HepG2 (cell line): ENCODE data around the gene SLC2A10. TPM values are rescaled to one million over a fixed set of nuclear protein-coding genes. Genes with fewer than 3 reads are reported as not detected.

ENCODE experiments used
- ARNTL ChIP-seq: sonication (generic); formaldehyde crosslinking; IDR thresholded peaks from 2 replicates; pipeline ENCODE4 v1.4.0; 2020; ENCODE audit warnings: mild to moderate bottlenecking, missing genetic modification reagents
- ATAD3A ChIP-seq: sonication (generic); formaldehyde crosslinking; IDR thresholded peaks from 2 replicates; pipeline ENCODE4 v1.4.0; 2020; ENCODE audit warnings: missing genetic modification reagents
- ATF1 ChIP-seq: IDR thresholded peaks from 2 replicates; pipeline ENCODE4 v1.6.1; 2016; ENCODE audit warnings: mild to moderate bottlenecking, control low read depth
- CREM ChIP-seq, 2 experiments: sonication (generic) in 1 of 2; formaldehyde crosslinking in 1 of 2; IDR thresholded peaks; 2 replicates each; pipeline versions ENCODE4 v1.4.0 to v1.6.1; 2016 to 2020; ENCODE audit warnings: antibody characterized with exemption in 1 of 2, mild to moderate bottlenecking in 1 of 2, missing genetic modification reagents in 1 of 2
- DNMT1 ChIP-seq: sonication (generic); formaldehyde crosslinking; IDR thresholded peaks from 2 replicates; pipeline ENCODE4 v1.5.1; 2020; ENCODE audit warnings: mild to moderate bottlenecking, missing genetic modification reagents
- ERF ChIP-seq: IDR thresholded peaks from 2 replicates; pipeline ENCODE4 v1.6.1; 2018; ENCODE audit warnings: missing biosample characterization, missing genetic modification reagents
- HOXA5 ChIP-seq: sonication (generic); formaldehyde crosslinking; IDR thresholded peaks from 2 replicates; pipeline ENCODE4 v1.4.0; 2020; ENCODE audit warnings: missing genetic modification reagents
- HOXA9 ChIP-seq: sonication (generic); formaldehyde crosslinking; IDR thresholded peaks from 2 replicates; pipeline ENCODE4 v1.8.1; 2022; ENCODE audit warnings: missing genetic modification reagents, mild to moderate bottlenecking, moderate library complexity, borderline replicate concordance
- ISL2 ChIP-seq: sonication (generic); formaldehyde crosslinking; IDR thresholded peaks from 2 replicates; pipeline ENCODE4 v1.5.0; 2020; ENCODE audit warnings: missing genetic modification reagents
- KMT2B ChIP-seq: IDR thresholded peaks from 2 replicates; pipeline ENCODE4 v1.6.1; 2016; ENCODE audit warnings: missing genetic modification reagents, missing compliant biosample characterization
- MAFG ChIP-seq: sonication (generic); formaldehyde crosslinking; IDR thresholded peaks from 2 replicates; pipeline ENCODE4 v1.5.1; 2020; ENCODE audit warnings: mild to moderate bottlenecking, missing genetic modification reagents
- NFKBIZ ChIP-seq: IDR thresholded peaks from 2 replicates; pipeline ENCODE4 v1.6.1; 2018; ENCODE audit warnings: missing genetic modification reagents, missing compliant biosample characterization
- NR2F2 ChIP-seq: IDR thresholded peaks from 2 replicates; pipeline ENCODE4 v1.6.1; 2012; ENCODE audit warnings: low read depth, inconsistent platforms, borderline replicate concordance
- PAWR ChIP-seq: sonication (generic); formaldehyde crosslinking; IDR thresholded peaks from 2 replicates; pipeline ENCODE4 v1.4.0; 2020; ENCODE audit warnings: missing genetic modification reagents, mild to moderate bottlenecking, borderline replicate concordance
- POLR2G ChIP-seq: fragments of 200-400 bp; formaldehyde crosslinking; IDR thresholded peaks from 2 replicates; pipeline ENCODE4 v1.6.1; 2018; ENCODE audit warnings: mild to moderate bottlenecking, low read depth, low read length, moderate library complexity
- SALL1 ChIP-seq: sonication (generic); formaldehyde crosslinking; IDR thresholded peaks from 2 replicates; pipeline ENCODE4 v1.8.0; 2022; ENCODE audit warnings: mild to moderate bottlenecking, missing genetic modification reagents
- TGIF2 ChIP-seq: IDR thresholded peaks from 2 replicates; pipeline ENCODE4 v1.6.1; 2016; ENCODE audit warnings: control low read depth, missing compliant biosample characterization
- TOE1 ChIP-seq: sonication (generic); formaldehyde crosslinking; IDR thresholded peaks from 2 replicates; pipeline ENCODE4 v1.4.0; 2020; ENCODE audit warnings: mild to moderate bottlenecking, missing genetic modification reagents
- ZBTB20 ChIP-seq: sonication (generic); formaldehyde crosslinking; IDR thresholded peaks from 2 replicates; pipeline ENCODE4 v1.8.1; 2023; ENCODE audit warnings: missing genetic modification reagents, low read depth, mild to moderate bottlenecking, borderline replicate concordance
- ZNF768 ChIP-seq: sonication (generic); formaldehyde crosslinking; IDR thresholded peaks from 2 replicates; pipeline ENCODE4 v1.4.0; 2020; ENCODE audit warnings: missing genetic modification reagents
- ZNF879 ChIP-seq: sonication (generic); formaldehyde crosslinking; IDR thresholded peaks from 2 replicates; pipeline ENCODE4 v1.8.1; 2023; ENCODE audit warnings: missing genetic modification reagents
- polyA plus RNA-seq, 8 experiments: library from polyadenylated mRNA; depleted of rRNA in 3 of 8; stranded (reverse) in 7 of 8; unstranded in 1 of 8; fragments of >200 nt; fragmentation: Illumina TruSeq in 4 of 8; extraction: Trizol in 4 of 8; gene quantifications; 2 replicates each; pipeline versions ENCODE4 v1.2.1 to v1.2.3, GENCODE V29; 2011 to 2016; ENCODE audit warnings: low read depth in 4 of 8, missing spikeins in 1 of 8, mixed read lengths in 1 of 8; ENCODE audit not compliant: insufficient read depth in 1 of 8
- total RNA-seq, 5 experiments: library from RNA; depleted of rRNA; stranded (reverse); fragments of >200 nt; fragmentation: Illumina TruSeq; extraction: Trizol; gene quantifications; 2 replicates each; pipeline ENCODE4 v1.2.3, GENCODE V29; 2016; ENCODE audit warnings: low read depth in 1 of 5
- TF ChIP-seq, protein P1 (sequence below): sonication (generic); formaldehyde crosslinking; IDR thresholded peaks from 2 replicates; pipeline ENCODE4 v1.5.1; 2020; ENCODE audit warnings: mild to moderate bottlenecking, missing genetic modification reagents, borderline replicate concordance
- TF ChIP-seq, protein P2 (sequence below): sonication (generic); formaldehyde crosslinking; IDR thresholded peaks from 2 replicates; pipeline ENCODE4 v1.4.0; 2020; ENCODE audit warnings: missing genetic modification reagents, mild to moderate bottlenecking, borderline replicate concordance
- TF ChIP-seq, protein P3 (sequence below): sonication (generic); formaldehyde crosslinking; IDR thresholded peaks from 2 replicates; pipeline ENCODE4 v1.8.1; 2023; ENCODE audit warnings: missing genetic modification reagents, mild to moderate bottlenecking, borderline replicate concordance
- TF ChIP-seq, protein P4 (sequence below): sonication (generic); formaldehyde crosslinking; IDR thresholded peaks from 2 replicates; pipeline ENCODE4 v1.4.0; 2020; ENCODE audit warnings: low read depth, mild to moderate bottlenecking, missing genetic modification reagents

The SLC2A10 gene
- total and polyA plus RNA-seq, 2 of the 13 experiments (the other 11 are each of a cell fraction or from before 2014, with no cell fraction given): 16.0 to 18.4 TPM

DNA sequence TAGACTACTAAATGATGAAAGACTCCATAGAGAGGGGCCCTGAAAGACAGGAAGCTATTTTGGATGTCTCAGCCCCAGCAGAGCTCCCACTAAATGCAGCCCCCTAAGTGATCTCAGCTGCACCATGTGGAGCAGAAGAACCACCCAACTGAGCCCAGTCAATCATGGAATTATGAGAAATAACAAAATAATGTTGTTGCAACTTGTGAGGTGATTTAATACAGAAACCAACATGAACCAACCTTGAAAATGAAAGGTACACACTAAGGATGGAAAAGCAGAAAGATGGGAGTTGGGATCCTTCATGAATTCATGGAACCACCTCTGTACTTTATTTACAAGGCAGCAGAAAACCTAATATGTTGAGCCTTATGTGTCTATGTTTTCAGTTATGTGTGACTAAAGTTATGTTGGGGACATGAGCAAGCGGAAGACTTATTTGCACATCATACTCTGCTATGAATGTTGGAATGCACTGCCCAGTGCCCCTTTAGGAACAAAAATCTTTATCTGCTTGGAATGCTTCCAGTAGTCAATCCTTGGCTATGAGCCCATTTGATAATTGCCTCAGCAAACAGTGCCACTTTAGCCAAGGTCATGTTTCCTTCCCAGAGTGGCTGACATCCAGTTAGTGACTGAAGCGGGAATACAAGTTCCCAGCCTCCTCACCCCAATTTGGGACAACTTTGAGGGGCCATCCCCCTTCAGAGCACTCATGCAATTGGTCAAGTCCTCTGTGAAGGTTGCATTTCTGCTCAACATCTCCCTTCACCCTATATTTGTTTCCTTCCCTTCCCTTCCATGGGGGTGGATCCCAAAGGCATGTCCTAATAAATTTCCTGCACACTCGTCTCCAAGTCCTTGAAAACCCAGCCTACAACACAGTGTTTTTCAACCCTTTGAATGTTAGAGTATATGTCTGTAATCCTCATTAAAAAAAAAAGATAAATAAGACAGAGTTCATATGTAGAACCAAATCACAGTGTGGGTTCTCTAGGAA lies 38.6 kb upstream of the SLC2A10 start (continued):
- TF ChIP-seq NR2F2: peak; percentile 91
- peak; percentile 93 for TF ChIP-seq HOXA5
- TF ChIP-seq ZBTB20 (CRISPR knock-in tag): peak; percentile 77; the same call in 1 of the 2 replicates
- TF ChIP-seq PAWR (CRISPR knock-in tag): no peak
- TF ChIP-seq ATAD3A: no peak
- TF ChIP-seq TGIF2 (CRISPR knock-in tag): no peak
- TF ChIP-seq, protein P1, sequence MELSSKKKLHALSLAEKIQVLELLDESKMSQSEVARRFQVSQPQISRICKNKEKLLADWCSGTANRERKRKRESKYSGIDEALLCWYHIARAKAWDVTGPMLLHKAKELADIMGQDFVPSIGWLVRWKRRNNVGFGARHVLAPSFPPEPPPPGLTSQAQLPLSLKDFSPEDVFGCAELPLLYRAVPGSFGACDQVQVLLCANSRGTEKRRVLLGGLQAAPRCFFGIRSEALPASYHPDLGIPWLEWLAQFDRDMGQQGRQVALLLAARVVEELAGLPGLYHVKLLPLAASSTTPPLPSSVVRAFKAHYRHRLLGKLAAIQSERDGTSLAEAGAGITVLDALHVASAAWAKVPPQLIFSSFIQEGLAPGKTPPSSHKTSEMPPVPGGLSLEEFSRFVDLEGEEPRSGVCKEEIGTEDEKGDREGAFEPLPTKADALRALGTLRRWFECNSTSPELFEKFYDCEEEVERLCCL: 0 out of 2 replicates have a peak, but pooled peaks have one; percentile 45
- no peak for TF ChIP-seq MAFG (CRISPR knock-in tag)
- TF ChIP-seq, protein P2, sequence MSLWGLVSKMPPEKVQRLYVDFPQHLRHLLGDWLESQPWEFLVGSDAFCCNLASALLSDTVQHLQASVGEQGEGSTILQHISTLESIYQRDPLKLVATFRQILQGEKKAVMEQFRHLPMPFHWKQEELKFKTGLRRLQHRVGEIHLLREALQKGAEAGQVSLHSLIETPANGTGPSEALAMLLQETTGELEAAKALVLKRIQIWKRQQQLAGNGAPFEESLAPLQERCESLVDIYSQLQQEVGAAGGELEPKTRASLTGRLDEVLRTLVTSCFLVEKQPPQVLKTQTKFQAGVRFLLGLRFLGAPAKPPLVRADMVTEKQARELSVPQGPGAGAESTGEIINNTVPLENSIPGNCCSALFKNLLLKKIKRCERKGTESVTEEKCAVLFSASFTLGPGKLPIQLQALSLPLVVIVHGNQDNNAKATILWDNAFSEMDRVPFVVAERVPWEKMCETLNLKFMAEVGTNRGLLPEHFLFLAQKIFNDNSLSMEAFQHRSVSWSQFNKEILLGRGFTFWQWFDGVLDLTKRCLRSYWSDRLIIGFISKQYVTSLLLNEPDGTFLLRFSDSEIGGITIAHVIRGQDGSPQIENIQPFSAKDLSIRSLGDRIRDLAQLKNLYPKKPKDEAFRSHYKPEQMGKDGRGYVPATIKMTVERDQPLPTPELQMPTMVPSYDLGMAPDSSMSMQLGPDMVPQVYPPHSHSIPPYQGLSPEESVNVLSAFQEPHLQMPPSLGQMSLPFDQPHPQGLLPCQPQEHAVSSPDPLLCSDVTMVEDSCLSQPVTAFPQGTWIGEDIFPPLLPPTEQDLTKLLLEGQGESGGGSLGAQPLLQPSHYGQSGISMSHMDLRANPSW (CRISPR knock-in tag): 0 out of 2 replicates have a peak, but pooled peaks have one; percentile 96
- peak; percentile 89 for TF ChIP-seq ERF (CRISPR knock-in tag)
- TF ChIP-seq DNMT1 (CRISPR knock-in tag): no peak
- TF ChIP-seq ATF1 (CRISPR knock-in tag): peak; percentile 68
- TF ChIP-seq TOE1 (CRISPR knock-in tag): no peak
- TF ChIP-seq SALL1 (CRISPR knock-in tag): peak; percentile 99
- peak; percentile 89 for TF ChIP-seq CREM (IDR thresholded peaks at IDR 0.05)
- TF ChIP-seq CREM (CRISPR knock-in tag; IDR thresholded peaks at IDR 0.05): no peak
- peak; percentile 62; the same call in 1 of the 2 replicates for TF ChIP-seq ARNTL
- TF ChIP-seq ZNF879 (CRISPR knock-in tag): no peak
- no peak; the same call in 1 of the 2 replicates for TF ChIP-seq KMT2B
- no peak for TF ChIP-seq ZNF768 (CRISPR knock-in tag)
- TF ChIP-seq NFKBIZ: peak; percentile 99
- no peak; the same call in 1 of the 2 replicates for TF ChIP-seq POLR2G
- TF ChIP-seq HOXA9: no peak
- TF ChIP-seq, protein P3, sequence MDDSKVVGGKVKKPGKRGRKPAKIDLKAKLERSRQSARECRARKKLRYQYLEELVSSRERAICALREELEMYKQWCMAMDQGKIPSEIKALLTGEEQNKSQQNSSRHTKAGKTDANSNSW (CRISPR knock-in tag): no peak
- peak; percentile 99 for TF ChIP-seq ISL2
- TF ChIP-seq, protein P4, sequence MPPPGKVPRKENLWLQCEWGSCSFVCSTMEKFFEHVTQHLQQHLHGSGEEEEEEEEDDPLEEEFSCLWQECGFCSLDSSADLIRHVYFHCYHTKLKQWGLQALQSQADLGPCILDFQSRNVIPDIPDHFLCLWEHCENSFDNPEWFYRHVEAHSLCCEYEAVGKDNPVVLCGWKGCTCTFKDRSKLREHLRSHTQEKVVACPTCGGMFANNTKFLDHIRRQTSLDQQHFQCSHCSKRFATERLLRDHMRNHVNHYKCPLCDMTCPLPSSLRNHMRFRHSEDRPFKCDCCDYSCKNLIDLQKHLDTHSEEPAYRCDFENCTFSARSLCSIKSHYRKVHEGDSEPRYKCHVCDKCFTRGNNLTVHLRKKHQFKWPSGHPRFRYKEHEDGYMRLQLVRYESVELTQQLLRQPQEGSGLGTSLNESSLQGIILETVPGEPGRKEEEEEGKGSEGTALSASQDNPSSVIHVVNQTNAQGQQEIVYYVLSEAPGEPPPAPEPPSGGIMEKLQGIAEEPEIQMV (CRISPR knock-in tag): no peak; the same call in 1 of the 2 replicates
